Measurements from ENCODE around the gene TSHZ3. TPM values are rescaled to one million over a fixed set of nuclear protein-coding genes. Genes with fewer than 3 reads are reported as not detected.
A peak's percentile ranks its signal among the peaks of the same experiment; 100 is the strongest.

The TSHZ3 gene
- total RNA-seq, 4 donors from 2014 or later, result 15.0 to 18.8 (median 18.1) TPM

DNA sequence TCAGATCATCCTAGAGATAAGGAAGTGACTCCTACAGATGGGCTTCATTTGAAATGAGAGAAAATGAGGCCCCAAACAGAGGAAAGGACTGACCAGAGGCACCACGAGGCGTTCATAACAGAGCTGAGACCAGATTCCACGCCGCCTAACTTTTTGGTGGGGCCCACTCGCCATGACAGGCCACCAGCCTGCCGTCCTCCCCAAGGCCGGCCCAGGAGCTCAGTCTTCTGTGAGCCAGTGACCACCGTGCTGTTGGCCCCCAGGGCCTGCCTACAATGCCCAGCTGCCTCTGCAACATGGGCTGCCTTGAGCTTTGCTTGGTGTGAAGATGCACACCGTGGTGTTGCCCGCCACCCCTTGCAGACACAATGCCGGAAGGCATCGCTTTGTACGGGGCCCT lies 40.5 kb downstream of the TSHZ3 start:
- no peak overlapping the region for H3K27ac ChIP-seq
- DNase-seq, result no peak
- no peaks in the 10 kb centered on the region for H3K27me3 ChIP-seq
- no peaks in the 10 kb centered on the region for H3K9me3 ChIP-seq
- WGBS, 2 donors, result 95 to 99% methylated on average over 10 to 13 of the region's 13 CpGs
- peaks cover under 1 to 5% of the 10 kb centered on the region in 2 donors for H3K4me1 ChIP-seq
- H3K36me3 ChIP-seq, result no peaks in the 10 kb centered on the region
- intact Hi-C loops (cut with DNase I), result no loop called here
- TF ChIP-seq, protein P1, sequence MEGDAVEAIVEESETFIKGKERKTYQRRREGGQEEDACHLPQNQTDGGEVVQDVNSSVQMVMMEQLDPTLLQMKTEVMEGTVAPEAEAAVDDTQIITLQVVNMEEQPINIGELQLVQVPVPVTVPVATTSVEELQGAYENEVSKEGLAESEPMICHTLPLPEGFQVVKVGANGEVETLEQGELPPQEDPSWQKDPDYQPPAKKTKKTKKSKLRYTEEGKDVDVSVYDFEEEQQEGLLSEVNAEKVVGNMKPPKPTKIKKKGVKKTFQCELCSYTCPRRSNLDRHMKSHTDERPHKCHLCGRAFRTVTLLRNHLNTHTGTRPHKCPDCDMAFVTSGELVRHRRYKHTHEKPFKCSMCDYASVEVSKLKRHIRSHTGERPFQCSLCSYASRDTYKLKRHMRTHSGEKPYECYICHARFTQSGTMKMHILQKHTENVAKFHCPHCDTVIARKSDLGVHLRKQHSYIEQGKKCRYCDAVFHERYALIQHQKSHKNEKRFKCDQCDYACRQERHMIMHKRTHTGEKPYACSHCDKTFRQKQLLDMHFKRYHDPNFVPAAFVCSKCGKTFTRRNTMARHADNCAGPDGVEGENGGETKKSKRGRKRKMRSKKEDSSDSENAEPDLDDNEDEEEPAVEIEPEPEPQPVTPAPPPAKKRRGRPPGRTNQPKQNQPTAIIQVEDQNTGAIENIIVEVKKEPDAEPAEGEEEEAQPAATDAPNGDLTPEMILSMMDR (IDR thresholded peaks at IDR 0.05), result no peak
- no peak for TF ChIP-seq POLR2A (IDR thresholded peaks at IDR 0.05)
- no peak overlapping the region for H3K4me3 ChIP-seq (replicated peaks in 1 of 3)

DNA sequence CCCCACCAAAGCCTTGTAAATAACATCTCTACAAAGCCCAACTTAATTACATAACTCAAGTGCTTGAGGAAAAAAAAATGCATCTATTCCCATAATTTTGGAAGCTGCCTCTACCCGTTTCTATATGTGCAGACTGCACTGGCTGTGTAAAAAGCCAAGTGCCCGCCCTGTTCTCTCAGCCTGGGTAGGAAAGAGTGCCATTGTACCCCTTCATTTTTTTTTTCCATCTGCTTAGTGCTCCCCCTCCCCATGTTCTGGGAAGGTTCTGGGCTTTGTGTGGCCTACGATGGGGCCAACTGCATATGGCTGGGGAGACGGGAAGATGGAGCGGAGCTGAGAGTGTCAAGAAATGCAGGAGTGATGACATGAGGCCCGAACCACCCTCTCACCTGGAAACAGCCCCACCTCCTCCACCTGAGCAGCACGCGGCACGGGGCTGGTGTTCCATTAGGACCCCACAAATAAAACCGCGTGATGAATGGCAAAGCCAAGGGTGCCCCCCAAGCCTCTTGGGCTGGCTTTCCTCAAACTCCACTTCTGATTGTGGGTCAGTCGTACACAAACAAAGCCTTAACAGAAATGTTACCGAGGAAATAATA lies 42.1 kb downstream of the TSHZ3 start:
- intact Hi-C loops (cut with DNase I), result no loop called here
- Histone ChIP-seq H3K27ac (no peak overlapping the region), H3K9me3 (no peaks in the 10 kb centered on the region), H3K4me1 (peaks cover 9 to 13% of the 10 kb centered on the region in 2 donors), H3K36me3 (no peaks in the 10 kb centered on the region), H3K27me3 (no peaks in the 10 kb centered on the region), H3K4me3 (replicated peaks in 1 of 3) (no peak overlapping the region)
- no peak for DNase-seq
- TF ChIP-seq, protein P1 (IDR thresholded peaks at IDR 0.05), result no peak
- no peak for TF ChIP-seq POLR2A (IDR thresholded peaks at IDR 0.05)
- 95% methylated on average over 13 of the region's 13 CpGs for WGBS, 2 donors

DNA sequence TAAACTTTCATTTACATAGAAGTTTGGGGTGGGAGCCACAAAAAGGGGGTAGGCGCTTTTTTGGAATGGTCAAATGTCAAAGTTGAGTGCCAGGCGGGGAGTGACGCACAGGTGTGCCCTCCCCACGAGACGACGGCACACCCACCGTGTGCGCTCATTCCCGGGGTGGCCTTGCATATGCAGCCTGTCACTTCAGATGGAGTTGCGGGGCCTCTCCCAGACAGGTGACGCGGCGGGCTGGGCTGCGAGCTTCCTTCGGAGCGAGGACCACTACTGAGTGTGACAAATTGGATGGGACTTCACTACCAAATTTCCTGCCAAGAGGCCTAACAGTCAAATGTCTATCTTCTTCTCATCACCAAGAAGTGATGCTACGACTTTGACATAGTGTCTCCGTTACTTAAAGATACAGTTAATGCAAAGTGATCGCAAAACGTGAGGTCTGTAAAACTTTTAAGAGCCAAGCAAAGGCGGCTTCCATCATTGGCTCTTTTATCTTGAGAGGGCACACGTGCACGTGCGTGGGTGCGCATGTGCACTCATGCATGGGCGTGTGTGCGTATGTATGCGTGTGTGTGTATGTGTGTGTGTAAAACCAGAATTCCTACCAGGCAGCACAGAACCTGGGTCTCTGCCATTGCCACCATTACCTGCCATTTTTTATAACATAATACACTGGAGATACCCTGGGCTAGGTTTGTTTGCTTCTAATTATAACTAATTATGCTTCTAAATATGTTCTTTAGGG lies 43.1 kb downstream of the TSHZ3 start:
- 91 to 92% methylated on average over 28 of the region's 28 CpGs for WGBS, 2 donors
- intact Hi-C loops (cut with DNase I), result no loop called here
- TF ChIP-seq, protein P1 (IDR thresholded peaks at IDR 0.05), result no peak
- TF ChIP-seq POLR2A (IDR thresholded peaks at IDR 0.05), result no peak
- DNase-seq, result no peak
- Histone ChIP-seq H3K9me3 (no peaks in the 10 kb centered on the region), H3K36me3 (no peaks in the 10 kb centered on the region), H3K27me3 (no peaks in the 10 kb centered on the region), H3K4me1 (peaks cover 9 to 13% of the 10 kb centered on the region in 2 donors), H3K4me3 (replicated peaks in 1 of 3) (no peak overlapping the region), H3K27ac (no peak overlapping the region)

DNA sequence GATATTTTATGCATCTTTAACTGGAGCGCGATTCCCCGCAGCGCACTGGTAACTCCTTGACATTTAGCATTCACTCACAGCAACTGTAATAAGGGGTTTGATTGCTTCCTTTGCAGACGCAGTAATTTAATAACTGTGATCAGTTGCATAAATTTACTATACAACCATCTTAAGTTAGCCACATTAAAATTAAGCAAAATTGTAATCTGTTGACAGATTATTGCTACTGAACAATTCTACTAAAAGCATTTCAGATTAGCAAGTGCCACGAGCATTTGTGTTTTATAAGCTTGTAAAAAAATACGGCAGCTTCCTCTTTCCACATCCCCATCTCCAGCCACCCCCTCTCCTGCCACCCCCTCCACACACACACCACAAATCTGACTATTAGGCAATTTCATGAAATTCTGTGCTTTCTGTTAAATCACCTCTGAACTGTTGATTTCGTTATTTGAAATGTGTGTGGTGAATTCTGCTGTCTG lies 44.4 kb downstream of the TSHZ3 start:
- intact Hi-C loops (cut with DNase I), result no loop called here
- no peak for DNase-seq
- Histone ChIP-seq H3K4me3 (replicated peaks in 1 of 3) (no peak overlapping the region), H3K9me3 (no peaks in the 10 kb centered on the region), H3K4me1 (peaks cover 8 to 14% of the 10 kb centered on the region in 2 donors), H3K36me3 (no peaks in the 10 kb centered on the region), H3K27ac (no peak overlapping the region), H3K27me3 (no peaks in the 10 kb centered on the region)
- TF ChIP-seq POLR2A (IDR thresholded peaks at IDR 0.05), result no peak
- TF ChIP-seq, protein P1 (IDR thresholded peaks at IDR 0.05), result no peak
- WGBS, 2 donors, result 77 to 90% methylated on average over 8 of the region's 8 CpGs

DNA sequence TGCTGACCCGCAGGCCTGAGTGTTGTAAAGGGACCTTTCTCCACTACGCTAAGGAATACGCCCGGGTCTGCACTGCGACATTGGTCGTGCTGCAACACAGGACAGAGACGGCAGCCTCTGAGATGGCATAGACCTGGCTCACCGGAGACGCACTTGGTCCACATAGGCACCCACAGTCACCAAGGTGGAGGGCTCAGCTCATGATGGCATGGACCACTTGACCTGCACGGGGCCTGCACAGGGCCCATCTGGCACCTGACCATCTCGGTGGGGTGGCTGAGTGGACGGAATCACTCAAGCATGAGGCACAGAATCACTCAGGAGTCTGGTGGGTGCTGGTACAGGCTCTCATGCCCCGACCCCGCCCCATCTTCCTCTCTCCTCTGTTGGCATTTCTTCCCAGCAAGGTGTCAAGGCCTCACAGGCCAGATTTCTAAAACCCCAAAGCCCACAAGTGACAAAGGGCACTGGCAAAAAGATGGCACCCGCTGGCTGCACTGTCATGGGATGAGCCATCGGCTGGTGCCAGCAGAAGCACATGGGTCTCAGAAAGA lies 45.9 kb downstream of the TSHZ3 start:
- no peaks in the 10 kb centered on the region for H3K9me3 ChIP-seq
- intact Hi-C loops (cut with DNase I), result no loop called here
- H3K27me3 ChIP-seq, result no peaks in the 10 kb centered on the region
- no peak for TF ChIP-seq POLR2A (IDR thresholded peaks at IDR 0.05)
- TF ChIP-seq, protein P1 (IDR thresholded peaks at IDR 0.05), result no peak
- H3K4me1 ChIP-seq, result peaks cover 17 to 20% of the 10 kb centered on the region in 2 donors
- peak; percentile 60 to 62 for DNase-seq
- H3K4me3 ChIP-seq (replicated peaks in 1 of 3), result no peak overlapping the region
- H3K36me3 ChIP-seq, result no peaks in the 10 kb centered on the region
- no peak overlapping the region for H3K27ac ChIP-seq
- WGBS, 2 donors, result 71 to 82% methylated on average over 14 to 16 of the region's 16 CpGs
